ENCODE results near the gene MRPL49.
"Not testable (repeated sequence)": the region's sequence is repeated elsewhere in the genome, so short reads cannot be mapped to it uniquely, and the experiment has no call there.

Gene MRPL49

GRCh38 chr11:65165410-65166317 lies 43.5 kb downstream of the MRPL49 start:
- H3K4me3 ChIP-seq (ENCODE audit: low read depth, low read length), result no peak overlapping the region
- TF ChIP-seq CTCF (IDR thresholded peaks at IDR 0.05; ENCODE audit: low read depth, low read length), result no peak

- no peak overlapping the region for H3K4me3 ChIP-seq (ENCODE audit: low read depth, low read length)
- TF ChIP-seq CTCF (IDR thresholded peaks at IDR 0.05; ENCODE audit: low read depth, low read length), result no peak
Observed at GRCh38 chr11:65166893-65167292, 44.8 kb downstream of the MRPL49 start.

- H3K4me3 ChIP-seq (ENCODE audit: low read depth, low read length), result no peak overlapping the region
- TF ChIP-seq CTCF (IDR thresholded peaks at IDR 0.05; ENCODE audit: low read depth, low read length), result no peak
Observed at GRCh38 chr11:65167656-65168055, 45.5 kb downstream of the MRPL49 start.

- no peak for TF ChIP-seq CTCF (IDR thresholded peaks at IDR 0.05; ENCODE audit: low read depth, low read length)
- H3K4me3 ChIP-seq (ENCODE audit: low read depth, low read length), result no peak overlapping the region
Observed at GRCh38 chr11:65169164-65169641, 47.1 kb downstream of the MRPL49 start.

- H3K4me3 ChIP-seq (ENCODE audit: low read depth, low read length), result no peak within 1 kb of the TSS
- TF ChIP-seq CTCF (IDR thresholded peaks at IDR 0.05; ENCODE audit: low read depth, low read length), result no peak
Observed at GRCh38 chr11:65170058-65170534, 48.0 kb downstream of the MRPL49 start, which contains the start of gene SPDYC. Gene SPDYC (plus strand): TSS chr11:65170233. CDS start chr11:65171358, 1,125 bp downstream.

- TF ChIP-seq CTCF (IDR thresholded peaks at IDR 0.05; ENCODE audit: low read depth, low read length), result no peak
- H3K4me3 ChIP-seq (ENCODE audit: low read depth, low read length), result no peak overlapping the region
Observed at GRCh38 chr11:65172600-65172999, 50.5 kb downstream of the MRPL49 start.

- H3K4me3 ChIP-seq (ENCODE audit: low read depth, low read length), result not testable (repeated sequence)
Observed at GRCh38 chr11:65174571-65175010, 52.5 kb downstream of the MRPL49 start.

Data from WI38 (cell line).